Measurements from ENCODE around the gene CANT1. TPM values are rescaled to one million over a fixed set of nuclear protein-coding genes. Genes with fewer than 3 reads are reported as not detected.
"Not testable (repeated sequence)": the region's sequence is repeated elsewhere in the genome, so short reads cannot be mapped to it uniquely, and the experiment has no call there.

The CANT1 gene
- total RNA-seq, 1 donor from 2014 or later: 53.7 TPM

DNA sequence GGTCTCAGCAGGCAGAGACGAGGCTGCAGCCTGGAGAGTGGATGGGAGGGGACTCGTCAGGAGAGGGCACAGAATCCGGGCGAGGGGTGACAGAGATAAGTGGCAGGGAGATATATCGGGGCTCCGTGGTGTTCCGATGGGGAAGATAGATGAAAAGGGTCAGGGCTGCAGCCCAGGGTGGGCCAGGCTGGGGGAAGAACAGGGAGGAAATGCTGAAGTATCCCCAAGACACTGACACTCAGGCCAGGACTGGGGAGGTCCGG lies 32.0 kb downstream of the CANT1 start:
- no peak for DNase-seq (ENCODE audit: low spot score)

DNA sequence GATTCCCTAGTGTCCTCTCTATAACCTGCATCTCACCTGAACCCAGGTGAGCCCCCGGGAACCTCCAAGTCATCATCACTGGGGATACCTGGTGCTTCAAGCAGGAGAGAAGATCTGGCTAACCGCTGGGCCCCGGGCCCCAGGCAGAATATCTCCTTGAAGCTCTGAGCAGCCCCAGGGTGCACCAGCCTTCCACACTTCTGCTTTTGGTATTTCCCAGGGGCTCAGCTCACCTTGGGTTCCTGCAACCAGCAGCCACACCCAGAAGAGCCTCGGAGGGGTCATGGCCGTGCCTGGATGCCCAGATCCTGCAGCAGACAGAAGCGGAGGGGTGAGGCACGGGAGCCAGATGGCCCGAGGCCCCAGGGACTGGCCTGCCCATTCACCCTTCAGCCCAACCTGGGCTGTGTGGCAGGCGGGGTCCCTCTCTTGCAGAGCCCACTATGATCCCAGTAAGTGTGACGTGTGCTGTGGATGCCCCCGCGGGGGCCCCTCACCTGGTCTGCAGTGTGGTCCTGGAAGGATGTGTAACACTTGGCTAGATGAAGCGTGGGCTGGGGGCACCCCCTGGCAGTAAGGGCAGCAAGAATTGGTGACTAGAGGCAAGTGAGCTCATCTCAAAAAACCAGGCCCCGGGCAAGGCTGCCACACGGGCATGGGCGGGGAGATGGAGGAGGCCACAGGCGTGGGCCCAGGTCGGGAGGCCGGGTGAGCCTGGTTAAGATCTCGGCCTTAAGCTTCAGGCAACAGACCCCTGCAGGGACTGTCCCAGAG lies 32.5 kb downstream of the CANT1 start:
- DNase-seq (ENCODE audit: low spot score): no peak

DNA sequence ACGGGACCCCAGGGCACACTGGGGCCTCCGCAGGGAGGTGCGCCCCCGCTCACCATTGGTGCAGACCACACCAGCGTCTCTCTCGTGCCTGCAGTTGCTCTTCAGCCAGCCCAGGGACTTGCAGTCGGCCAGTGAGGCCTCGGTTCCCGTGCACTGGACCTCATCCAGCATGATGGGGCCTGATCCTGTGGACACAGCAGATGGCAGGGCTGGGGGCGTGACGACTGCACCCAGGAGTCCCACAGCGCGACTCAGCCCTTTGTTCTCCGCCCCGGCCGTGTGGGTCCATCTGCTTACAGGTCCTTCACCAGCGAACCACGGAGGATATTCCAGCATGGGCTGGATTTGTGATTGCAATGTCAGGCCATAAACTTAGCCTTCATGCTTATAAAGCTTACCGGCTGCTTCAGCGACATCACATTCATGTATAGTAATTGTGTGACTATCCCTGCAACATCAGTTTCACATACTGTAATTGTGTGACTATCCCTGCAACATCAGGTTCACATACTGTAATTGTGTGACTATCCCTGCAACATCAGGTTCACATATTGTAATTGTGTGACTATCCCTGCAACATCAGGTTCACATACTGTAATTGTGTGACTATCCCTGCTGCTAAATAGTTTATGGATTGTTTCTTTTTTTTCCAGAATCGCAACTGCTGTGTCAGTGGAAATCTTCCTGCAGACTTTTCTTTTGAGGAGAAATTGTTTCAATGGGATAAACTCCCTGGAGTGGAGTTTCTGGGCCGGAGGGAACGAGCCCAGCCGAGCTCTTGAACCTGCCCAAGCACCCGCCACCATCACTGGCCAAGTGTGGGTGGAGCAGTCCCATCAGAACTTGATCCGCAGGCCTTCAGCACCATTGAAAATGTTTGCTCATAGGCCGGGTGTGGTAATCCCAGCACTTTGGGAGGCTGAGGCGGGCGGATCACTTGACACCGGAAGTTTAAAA lies 34.7 kb downstream of the CANT1 start:
- peak; percentile 81 for DNase-seq (ENCODE audit: low spot score)

DNA sequence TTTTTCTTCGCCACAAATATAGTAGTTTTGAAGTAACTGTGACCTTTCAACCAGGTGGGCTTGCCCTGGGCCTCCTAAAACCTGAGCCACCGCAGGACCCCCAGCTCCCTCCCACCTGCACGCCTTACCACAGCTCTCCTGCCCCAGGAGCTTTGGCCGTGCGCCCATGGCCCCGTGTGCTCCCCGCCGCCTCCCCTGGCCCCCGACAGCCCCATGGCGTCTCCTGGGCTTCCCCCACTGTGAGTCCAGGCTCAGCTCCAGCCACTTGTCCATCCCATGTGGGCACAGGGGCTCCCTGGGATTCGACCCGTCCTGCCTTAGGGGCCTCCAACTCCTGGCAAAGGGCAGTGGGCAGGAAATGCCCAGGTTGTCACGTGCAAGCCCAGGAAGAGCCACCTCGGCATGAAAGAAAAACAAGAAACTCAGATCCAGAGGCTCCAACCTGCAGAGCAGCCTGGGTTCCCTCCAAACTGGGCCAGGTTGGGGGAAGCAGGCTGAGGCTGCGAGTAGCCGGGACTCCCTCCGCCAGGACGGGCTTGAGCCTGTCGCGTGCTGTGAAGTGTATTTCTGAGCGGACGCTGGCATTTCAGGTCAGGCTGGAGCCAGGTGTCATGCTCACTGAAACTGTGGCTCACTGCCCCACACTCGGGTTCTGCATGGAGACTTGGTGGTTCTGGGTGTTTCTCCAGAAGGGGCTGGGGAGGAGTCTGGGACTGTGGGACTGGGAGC lies 35.6 kb downstream of the CANT1 start:
- DNase-seq (ENCODE audit: low spot score): no peak

DNA sequence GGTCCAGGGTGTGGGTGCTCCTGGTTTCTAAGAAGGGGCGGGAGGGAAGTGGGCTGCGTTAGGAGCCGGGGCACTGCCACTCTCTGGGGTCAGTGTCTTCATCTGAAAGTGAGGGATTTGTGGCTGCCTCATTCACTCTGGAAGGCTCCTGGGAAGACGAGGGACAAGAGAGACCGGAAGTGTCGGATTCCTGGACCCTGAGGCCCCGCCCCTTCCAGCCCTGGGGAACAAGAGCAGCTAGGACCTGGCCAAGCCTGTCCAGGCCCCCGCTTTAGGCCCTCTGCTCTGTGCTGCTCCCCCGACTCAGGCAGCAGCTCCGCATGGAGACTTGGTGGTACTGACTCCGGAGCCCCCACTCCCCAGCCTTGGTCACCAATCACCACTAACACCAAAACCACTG lies 36.4 kb downstream of the CANT1 start:
- DNase-seq (ENCODE audit: low spot score): no peak

DNA sequence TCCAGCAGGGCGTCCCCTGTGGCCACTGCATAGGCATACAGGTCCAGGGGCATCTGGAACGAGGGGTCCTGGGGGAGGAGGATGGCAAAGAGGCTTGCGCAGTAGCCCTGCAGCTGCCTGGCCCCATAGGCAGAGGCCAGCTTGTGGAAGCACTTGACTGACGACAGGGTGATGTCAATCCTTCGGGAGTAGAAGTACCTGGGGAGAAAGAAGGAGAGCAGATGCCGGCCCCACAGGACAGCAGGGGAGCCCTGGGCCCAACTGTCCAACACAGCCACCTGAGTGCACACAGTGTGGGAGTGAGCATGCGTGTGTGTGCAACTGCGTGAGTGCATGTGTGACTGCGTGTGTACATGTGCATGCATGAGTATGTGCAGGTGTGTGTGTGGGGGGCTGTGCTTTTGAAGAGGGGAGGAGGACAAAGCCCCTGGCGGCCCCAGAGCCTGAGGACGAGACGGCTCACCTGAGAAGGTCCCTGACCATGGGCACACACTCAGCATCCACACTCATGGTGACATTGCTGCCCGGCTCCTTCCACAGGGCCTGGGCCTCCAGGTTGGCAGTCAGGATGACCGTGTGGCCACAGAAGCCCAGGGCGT lies 37.0 kb downstream of the CANT1 start:
- DNase-seq (ENCODE audit: low spot score): no peak

DNA sequence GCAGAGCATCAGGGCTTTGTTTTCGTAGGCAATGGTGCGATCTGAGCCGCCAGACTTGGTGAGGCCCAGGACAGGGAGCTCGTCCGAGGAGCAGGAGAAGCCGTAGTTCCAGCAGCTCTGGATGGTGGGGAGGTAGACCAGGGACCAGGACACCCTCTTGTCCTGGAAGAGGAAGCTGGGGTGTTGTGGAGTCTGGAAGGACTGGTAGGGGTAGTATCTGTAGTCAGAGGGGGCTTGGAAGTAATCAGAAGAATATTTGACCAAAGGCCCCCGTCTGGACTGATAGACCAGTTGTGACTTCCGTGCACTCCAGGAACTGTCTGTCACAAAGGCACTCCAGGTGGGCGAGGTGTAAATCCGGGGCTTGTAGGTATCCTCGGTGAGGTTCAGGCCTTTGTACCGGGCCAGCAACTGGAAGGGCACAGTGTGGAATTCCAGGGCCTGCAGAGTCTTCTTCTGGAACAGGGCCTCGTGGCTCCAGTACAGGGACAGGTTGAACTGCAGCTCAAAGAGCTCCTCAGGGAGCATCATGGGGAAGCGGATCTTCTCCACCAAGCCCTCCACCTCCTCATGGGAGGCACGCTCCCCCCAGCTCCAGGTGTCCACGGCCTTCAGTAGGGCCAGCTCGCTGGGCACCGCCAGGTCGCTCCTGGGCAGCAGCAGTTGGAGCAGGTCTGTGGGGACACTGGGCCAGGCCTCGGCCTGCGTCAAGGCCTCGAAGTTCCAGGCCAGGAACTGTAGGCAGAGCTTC lies 37.6 kb downstream of the CANT1 start:
- no peak for DNase-seq (ENCODE audit: low spot score)

DNA sequence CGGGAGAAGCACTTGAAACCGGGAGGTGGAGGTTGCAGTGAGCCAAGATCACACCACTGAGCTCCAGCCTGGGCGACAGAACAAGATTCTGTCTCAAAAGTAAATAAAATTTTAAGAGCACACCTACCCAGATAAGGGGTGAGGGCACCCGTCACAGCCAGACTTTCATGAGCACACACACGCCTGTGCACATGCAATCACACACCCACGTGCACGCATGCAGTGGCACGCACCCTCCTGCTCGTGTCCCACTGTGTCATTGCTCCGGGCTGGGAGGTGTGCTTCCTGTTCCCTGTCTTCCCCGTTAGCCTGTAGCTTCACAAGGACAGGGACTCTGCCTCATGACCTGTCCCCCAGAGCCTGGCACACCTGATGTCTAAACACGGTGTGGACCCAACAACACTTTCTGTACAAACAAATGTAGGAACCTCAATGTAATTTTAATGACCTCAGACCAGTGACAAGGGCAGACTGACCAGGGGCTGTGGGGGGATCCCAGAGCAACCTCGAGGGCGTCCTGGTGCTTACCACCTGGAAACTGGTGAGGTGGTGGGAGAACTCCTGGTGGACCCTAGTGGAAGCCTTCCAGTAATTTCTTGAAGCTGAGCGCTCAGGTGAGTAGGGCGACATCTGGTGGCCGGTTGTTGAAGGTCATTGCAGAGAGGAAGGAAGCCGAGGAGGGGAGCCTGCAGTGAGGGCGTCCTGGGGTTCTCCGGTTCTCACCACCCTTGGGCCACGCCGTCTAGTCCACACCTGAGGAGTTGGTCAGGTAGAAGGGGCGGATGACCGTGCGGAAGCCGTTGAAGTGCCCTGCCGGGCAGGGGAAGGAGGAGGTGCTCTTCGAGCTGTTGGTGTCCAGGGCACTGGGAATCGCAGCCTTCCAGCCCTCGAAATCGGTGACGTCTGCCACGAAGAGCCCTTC lies 38.5 kb downstream of the CANT1 start:
- DNase-seq (ENCODE audit: low spot score): peak; percentile 85

DNA sequence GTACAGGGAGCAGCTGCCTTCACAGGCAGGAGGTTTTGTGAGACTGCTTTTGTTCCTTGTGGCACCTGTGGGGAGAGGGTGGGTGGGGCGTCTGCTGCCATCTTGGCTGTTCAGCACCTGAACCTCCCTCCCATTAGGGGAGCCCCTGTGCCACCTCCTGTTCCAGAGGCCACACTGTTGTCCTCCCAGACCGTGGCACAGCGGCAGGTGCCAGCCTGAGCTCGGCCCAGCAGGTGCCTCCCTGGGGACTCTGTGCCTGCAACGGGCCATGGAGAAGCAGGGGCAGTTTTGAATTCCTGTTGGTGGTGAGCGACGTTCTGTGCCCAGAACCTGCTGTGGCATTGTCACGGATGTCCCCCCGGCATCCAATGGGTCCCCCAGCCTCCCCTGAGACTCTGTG lies 39.7 kb downstream of the CANT1 start:
- DNase-seq (ENCODE audit: low spot score): no peak

DNA sequence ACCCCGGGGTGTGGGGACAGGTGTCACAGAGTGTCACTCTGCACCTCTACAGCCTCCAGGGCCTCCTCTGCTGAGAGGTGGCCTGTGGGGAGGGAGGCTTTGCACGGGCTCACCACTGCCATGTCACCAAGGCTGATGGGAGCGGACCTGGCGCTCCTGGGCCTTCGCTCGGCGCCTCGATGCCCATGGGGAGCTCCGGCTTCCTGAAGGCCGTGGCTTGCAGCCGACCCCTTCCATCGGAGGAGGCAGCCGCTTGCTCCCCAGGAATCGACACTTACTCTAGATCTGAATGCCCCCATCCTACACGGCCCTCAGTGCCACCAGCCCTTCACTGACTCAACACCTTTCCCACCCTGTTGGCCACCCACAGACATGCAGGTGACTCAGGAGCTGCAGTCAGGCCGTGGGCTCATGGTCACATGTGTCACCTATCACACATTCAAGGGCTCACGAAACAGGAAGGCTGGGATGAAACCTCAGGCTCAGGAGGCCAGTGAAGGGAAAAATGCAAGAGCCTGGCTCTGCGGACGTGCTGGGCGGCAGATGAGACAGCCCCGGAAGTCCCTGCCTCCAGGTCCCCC lies 41.7 kb downstream of the CANT1 start:
- no peak for DNase-seq (ENCODE audit: low spot score)

DNA sequence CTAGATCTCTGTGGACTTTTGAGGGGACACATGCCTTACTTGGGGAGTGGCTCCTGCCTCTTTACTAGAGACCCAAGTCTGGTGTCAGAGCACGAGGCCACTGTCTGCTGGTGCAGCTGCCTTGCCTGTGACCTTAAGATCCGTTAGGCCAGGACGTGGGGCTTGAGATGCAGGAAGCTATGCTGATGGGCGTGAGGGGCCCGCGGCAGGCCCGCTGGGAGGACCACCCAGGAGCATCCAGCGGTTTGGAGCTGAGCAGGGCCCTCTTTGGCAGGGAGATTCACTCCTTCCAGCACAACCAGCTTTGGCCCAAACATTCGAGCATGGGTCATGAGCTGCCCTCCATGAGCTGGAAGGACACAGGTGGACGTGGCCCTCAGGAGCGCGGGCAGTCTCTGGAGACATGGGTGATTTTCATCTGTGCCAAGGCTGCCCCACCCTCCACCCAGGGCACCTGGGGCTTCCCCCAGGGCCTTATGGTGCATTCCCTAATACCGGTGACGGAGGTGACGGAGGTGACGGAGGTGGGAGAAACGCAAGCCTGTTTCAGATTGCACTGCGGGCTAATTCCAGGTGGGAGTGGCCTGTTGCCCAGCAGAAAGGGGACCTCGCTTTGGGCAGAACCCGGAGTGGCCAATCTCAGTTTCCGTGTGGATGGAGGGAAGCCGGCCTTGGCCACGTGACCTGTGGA lies 42.5 kb downstream of the CANT1 start:
- DNase-seq (ENCODE audit: low spot score): no peak

DNA sequence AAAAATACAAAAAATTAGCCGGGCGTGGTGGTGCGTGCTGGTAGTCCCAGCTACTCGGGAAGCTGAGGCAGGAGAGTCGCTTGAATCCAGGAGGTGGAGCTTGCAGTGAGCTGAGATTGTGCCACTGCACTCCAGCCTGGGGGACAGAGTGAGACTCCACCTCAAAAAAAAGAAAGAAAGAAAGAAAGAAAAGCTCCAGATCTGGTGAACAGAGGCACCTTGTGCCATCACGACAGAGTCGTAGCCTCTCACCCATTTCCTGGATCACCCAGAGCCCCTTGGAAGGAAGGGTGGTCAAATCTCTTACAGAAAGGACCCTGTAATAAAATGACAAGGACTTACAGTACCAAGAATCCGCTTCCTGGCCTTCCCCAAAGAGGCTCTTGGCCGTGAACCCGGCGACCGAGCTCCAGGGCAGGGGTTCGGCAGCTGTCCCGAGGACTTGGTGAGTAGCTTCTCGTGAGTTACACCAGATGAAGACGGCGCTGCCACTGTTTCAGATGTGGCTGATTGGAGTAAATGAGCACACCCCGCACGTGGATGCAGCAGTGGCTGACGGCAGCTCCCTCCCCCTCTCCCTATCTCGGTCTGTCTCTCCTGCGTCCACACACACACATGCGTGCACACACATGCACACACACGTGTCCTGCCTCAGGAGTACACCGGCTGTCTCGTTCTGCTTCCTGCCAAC lies 43.3 kb downstream of the CANT1 start:
- no peak for DNase-seq (ENCODE audit: low spot score)

DNA sequence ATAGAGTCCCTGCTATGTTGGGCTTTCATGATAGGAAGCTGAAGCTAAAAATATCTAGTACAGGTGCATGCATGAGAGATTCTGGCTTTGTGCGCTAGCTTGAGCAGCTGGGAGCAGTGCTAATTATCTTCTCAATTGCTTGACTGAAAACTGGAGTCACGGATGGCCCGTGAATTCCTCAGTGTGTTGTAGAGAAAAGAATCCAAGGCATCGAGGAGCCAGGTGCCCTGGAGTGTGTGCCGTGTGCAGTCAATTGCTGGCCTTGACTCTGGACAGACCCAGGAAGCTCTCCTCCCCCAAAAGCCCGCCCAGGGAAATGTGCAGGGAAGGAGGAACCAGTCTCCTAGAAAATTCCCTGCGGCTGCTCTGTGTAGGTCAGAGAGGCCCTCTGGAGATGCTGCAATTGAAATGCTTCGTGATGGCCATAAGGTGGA lies 44.1 kb downstream of the CANT1 start:
- DNase-seq (ENCODE audit: low spot score): no peak

DNA sequence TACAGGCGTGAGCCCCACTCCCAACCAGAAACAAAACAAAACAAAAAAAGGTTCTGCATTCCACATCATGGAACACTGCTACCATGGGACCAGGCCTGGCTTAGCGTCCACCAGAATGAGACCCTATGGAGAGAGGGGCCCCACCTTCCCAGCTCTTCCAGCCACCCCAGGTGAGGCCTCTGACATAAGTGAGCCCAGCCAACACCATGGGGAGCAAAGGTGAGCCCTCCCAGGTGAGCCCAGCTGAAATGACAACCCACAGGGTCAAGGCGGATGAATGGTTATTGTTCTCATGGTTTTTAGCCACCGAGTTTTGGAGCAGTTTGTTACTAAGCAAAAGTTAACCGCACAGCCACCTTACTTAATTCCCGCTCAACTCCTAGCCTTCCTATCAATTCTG lies 46.2 kb downstream of the CANT1 start:
- DNase-seq (ENCODE audit: low spot score): no peak

DNA sequence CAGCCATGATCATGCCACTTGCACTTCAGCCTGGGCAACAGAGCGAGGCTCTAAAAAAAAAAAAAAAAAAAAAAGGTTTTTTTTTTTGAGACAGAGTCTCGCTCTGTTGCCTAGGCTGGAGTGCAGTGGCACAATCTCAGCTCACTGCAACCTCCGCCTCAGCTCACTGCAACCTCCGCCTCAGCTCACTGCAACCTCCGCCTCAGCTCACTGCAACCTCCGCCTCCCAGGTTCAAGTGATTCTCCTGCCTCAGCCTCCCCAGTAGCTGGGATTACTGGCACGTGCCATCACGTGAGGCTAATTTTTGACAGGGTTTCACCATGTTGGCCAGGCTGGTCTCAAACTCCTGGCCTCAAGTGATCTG lies 46.6 kb downstream of the CANT1 start:
- DNase-seq (ENCODE audit: low spot score): not testable (repeated sequence)

DNA sequence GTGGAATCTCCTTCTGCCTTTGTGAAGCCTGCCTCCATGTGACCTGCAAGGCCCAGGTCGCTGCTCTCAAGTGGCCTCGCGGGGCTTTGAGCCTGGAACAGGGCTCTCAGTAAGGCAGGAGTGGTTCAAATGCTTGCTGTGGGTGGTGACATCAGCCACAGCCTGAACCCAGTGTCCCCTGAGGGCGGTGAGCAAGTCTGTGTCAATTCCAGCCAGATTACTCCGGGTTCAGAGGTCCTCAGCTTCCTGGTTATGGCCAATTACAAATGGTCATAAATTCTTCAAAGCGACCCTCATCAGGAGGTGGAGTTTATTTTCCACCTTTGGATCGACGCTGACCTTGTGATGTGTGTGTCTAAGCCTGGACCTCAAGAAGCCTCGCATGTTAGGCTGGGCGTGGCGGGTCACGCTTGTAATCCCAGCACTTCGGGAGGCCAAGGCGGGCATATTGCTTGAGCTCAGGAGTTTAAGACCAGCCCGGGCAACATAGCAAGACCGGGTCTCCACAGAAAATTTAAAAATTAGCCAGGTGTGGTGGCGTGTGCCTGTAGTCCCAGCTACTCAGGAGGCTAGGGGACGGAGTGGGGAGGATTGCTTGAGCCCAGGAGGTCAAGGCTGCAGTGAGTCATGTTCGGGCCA lies 47.1 kb downstream of the CANT1 start:
- DNase-seq (ENCODE audit: low spot score): no peak

DNA sequence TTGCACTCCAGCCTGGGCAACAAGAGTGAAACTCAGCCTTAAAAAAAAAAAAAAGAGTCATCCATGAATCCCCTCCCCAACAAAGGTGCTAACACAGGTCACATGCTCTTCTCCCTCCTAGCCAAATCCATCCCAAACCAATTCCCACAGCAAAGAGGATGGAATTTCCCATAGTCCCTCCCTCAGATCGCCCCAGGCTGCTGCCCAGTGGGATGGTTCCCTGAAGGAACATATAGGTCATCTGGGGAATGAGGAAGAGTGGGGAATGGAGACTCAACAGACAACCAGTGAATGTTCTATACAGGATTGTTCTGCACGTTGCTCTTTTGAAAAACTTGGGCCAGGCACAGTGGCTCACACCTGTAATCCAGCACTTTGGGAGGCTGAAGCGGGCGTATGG lies 48.0 kb downstream of the CANT1 start:
- no peak for DNase-seq (ENCODE audit: low spot score)

DNA sequence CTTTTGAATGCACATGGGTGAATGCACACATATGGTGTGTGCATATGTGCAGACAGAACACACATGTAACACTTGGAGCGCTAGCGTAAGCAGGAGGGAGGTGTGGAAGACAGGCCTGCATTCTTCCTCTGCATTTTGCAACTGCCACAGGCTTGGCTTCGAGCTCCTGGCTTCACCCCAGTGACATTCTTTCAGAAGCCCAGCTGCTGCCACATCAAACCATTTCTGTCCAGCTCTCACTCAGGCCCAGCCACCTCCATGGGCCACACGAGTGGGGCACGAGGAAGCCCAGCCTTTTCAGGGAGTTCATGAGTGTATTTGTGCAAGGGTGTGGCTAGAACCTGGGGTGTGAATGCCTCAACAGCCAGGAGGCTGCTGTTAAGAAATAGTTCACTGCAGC lies 48.6 kb downstream of the CANT1 start:
- no peak for DNase-seq (ENCODE audit: low spot score)

Data from ureter (tissue), 1 donor.